IgD-negative memory B cell (primary cell): Measurements from ENCODE around the gene BOC. TPM values are rescaled to one million over a fixed set of nuclear protein-coding genes. Genes with fewer than 3 reads are reported as not detected.

Experiments used
- H3K27ac Mint-ChIP-seq, 3 donors: one replicate each; pipeline ENCODE4 v1.8.0; 2020 to 2022; ENCODE audit warnings: mild to moderate bottlenecking in 3 of 3, mixed read lengths in 3 of 3, moderate library complexity in 1 of 3
- H3K27me3 Mint-ChIP-seq: one replicate; pipeline ENCODE4 v1.8.0; 2021; ENCODE audit warnings: mixed read lengths
- H3K36me3 Mint-ChIP-seq: one replicate; pipeline ENCODE4 v1.8.0; 2020; ENCODE audit warnings: mild to moderate bottlenecking, mixed read lengths
- H3K4me1 Mint-ChIP-seq, 3 donors: one replicate each; pipeline ENCODE4 v1.8.0; 2020 to 2022; ENCODE audit warnings: mixed read lengths in 3 of 3, mild to moderate bottlenecking in 1 of 3
- H3K4me3 Mint-ChIP-seq, 4 donors: one replicate each; pipeline ENCODE4 v1.8.0; 2020 to 2022; ENCODE audit warnings: mild to moderate bottlenecking in 4 of 4, mixed read lengths in 4 of 4, moderate library complexity in 3 of 4
- H3K9me3 Mint-ChIP-seq, 3 donors: one replicate each; pipeline ENCODE4 v1.8.0; 2020 to 2021; ENCODE audit warnings: mixed read lengths in 3 of 3, mild to moderate bottlenecking in 1 of 3
- polyA plus RNA-seq: library from polyadenylated mRNA; unstranded; fragments of 300-500 nt; fragmentation: Illumina TruSeq; gene quantifications from one replicate; pipeline ENCODE4 v1.2.3, GENCODE V29; 2021

The BOC gene
- polyA plus RNA-seq, 1 donor from 2014 or later = 0.70 TPM

DNA sequence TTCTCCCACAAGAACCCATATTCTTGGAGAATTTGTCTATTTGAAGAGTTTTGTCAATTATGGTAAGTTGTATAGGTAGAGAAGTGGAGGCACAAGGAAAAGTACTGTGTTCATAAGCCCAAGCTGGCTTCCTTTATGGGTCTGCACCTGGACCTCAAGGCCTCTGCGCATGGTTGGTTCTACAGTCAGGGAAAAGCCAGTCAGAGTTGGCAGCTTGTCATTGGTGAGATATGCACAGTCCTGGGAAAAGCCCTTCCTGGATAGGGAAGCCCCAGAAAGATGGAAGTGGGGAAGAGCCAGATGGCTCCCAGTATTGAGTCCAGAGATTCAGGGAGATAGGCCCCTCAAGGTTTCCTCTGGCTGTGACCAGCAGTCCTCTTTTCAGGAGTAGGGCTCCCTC is 15.8 kb downstream of the BOC start:
- no peaks in the 10 kb centered on the region for H3K36me3 Mint-ChIP-seq
- peaks cover 6% of the 10 kb centered on the region for H3K27me3 Mint-ChIP-seq
- H3K9me3 Mint-ChIP-seq = no peaks in the 10 kb centered on the region
- H3K4me3 Mint-ChIP-seq = no peak overlapping the region
- no peak overlapping the region for H3K27ac Mint-ChIP-seq
- peaks cover 6 to 10% (median 8%) of the 10 kb centered on the region in 3 donors for H3K4me1 Mint-ChIP-seq

DNA sequence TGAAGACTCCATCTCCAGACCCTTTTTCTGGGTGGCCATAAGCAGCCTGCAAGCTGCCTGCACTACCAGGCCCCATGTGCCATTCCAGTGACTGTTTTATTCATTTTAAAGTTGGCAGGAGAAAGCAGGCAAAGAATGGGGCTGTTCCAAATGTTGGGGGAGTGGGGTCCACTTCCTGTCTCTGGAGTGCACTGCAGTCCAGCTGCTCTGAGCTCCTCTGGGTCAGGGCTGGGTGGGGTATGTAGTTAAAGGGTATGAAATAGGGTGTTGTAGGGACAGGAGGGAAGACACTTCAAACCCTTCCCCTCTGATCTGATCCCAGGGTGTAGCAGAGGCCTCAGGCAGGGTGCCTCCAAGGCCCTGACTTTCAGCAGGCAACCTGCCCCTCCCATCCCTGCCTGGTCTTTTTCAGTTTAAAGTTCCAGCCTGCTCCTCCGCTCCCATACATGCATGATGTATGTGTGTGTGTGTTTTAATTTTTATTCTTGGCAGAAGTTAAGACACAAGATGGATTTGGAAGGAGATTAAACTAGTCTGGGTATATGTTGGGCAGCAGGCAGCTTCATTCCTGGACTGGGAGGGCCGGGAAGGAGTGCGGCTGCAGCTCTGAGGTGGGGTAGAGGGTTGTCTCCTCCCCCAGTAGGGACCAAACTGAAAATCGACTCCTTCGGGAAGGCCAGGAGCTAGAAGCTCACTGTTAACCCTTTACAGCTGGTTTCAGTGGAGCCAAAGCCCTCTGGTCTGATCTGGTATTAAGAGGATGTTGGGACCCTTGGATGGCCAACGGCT is 17.3 kb downstream of the BOC start:
- Mint-ChIP-seq H3K27me3 (peaks cover 4% of the 10 kb centered on the region), H3K4me3 (no peak overlapping the region), H3K27ac (no peak overlapping the region), H3K36me3 (no peaks in the 10 kb centered on the region), H3K9me3 (no peaks in the 10 kb centered on the region), H3K4me1 (peaks cover 6 to 8% (median 6%) of the 10 kb centered on the region in 3 donors)

DNA sequence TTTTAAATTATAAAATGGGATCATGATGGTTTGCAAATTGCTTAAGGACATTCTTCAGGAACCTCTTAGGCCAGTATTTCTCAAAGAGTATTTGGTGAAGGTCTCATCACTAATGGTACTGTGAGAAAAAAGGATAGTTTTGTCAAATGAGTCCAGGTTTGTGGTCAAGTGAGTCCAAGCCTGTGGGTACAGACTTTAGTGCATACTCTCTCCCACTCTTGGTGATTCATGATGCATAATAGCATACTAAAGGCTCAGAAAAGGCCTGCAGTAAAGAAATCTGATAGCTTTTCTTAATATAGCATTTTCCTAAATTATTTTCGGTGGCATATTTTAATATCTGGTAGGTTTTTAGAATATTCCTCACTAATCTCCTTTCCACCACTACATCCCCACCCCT is 20.0 kb downstream of the BOC start:
- H3K36me3 Mint-ChIP-seq = no peaks in the 10 kb centered on the region
- no peak overlapping the region for H3K27ac Mint-ChIP-seq
- no peak overlapping the region for H3K4me3 Mint-ChIP-seq
- H3K9me3 Mint-ChIP-seq = no peaks in the 10 kb centered on the region
- no peaks in the 10 kb centered on the region for H3K4me1 Mint-ChIP-seq
- peaks cover 1% of the 10 kb centered on the region for H3K27me3 Mint-ChIP-seq

DNA sequence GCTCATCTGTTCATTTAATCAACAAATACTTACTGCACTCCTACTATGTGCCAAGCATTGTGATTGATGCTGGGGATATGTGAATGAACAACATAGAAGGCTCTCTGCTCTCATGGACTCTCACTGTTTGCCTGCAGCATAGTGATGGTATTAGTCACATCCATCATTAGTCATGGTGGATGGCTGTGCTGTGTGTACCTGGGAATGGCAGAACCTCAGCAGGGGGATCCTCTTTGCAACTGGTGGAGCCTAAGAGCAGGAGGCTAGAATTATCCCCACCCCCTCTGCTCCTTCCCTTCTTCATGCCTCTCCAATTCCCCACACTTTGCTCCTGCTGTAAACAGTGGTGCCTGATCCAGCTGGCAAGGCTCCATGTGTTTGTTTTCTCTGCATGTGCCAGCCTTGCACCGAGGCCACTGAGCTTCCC is 20.5 kb downstream of the BOC start:
- H3K36me3 Mint-ChIP-seq = no peaks in the 10 kb centered on the region
- H3K27ac Mint-ChIP-seq = no peak overlapping the region

DNA sequence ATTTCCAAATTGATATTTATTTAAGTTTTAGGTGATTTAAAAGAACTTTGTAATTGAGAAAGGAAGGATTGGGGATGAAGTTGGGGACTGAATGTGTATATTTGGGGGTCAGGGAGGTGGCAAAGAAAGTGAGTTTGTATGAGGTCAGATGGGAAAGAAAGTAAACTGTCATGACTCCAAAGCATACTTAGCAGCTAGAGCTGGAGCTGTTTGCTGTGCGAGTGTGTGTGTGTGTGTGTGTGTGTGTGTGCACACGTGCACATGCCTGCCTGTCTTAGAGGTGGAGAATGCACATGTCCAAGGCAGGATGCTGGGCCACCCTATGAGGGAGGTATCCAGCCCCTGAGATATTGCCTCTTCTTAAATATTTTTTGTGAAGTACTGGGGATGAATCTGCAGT is 21.0 kb downstream of the BOC start:
- Mint-ChIP-seq H3K4me3 (no peak overlapping the region), H3K36me3 (no peaks in the 10 kb centered on the region), H3K27ac (no peak overlapping the region), H3K27me3 (peaks cover 1% of the 10 kb centered on the region), H3K9me3 (no peaks in the 10 kb centered on the region), H3K4me1 (no peaks in the 10 kb centered on the region)

More for the DNA sequence above, 20.5 kb downstream of the BOC start:
- H3K4me3 Mint-ChIP-seq = no peak overlapping the region
- H3K4me1 Mint-ChIP-seq = no peaks in the 10 kb centered on the region
- peaks cover 1% of the 10 kb centered on the region for H3K27me3 Mint-ChIP-seq
- H3K9me3 Mint-ChIP-seq = no peaks in the 10 kb centered on the region

DNA sequence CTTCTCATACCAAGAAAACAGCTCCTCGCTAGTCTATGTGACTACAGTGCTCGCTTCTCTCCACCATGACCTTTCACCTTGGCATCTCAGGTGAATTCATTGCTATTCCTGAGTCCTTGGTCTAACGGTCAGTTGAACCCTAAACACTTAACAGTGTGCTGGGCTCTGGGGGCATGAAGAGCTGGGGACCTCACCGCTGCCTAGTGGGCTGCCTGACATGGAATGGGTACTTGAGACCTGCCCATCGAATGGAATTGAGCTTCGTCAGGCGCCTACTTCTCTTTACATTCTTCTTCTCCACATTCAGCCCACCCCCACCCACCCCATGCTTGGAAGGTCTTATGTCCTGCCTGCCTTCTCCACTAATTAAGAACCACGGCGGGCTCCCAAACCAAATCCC is 22.1 kb downstream of the BOC start:
- H3K36me3 Mint-ChIP-seq = no peaks in the 10 kb centered on the region
- no peak overlapping the region for H3K4me3 Mint-ChIP-seq
- no peaks in the 10 kb centered on the region for H3K9me3 Mint-ChIP-seq
- peaks cover 6% of the 10 kb centered on the region for H3K27me3 Mint-ChIP-seq
- H3K4me1 Mint-ChIP-seq = no peaks in the 10 kb centered on the region
- no peak overlapping the region for H3K27ac Mint-ChIP-seq

DNA sequence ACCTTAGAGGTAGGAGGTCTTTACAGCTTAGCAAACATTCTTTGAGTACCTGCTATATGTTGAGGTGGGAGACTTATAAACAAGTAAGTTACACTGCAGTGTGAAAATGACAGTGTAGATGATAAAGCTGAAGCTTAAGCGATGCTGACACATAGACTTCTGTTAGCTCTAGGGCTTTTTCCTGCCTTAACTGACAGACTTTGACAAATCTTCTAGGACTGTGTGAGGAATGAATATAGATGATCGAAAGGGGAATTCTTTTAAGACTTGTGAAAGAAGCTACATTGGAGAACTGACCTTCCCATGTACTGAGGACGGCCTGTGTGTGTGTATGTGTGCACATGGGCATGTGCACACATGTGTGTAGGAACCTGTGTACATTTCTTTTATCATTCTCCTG is 22.7 kb downstream of the BOC start:
- Mint-ChIP-seq H3K4me3 (no peak overlapping the region), H3K27ac (peak overlapping the region in 1 of 3 donors; percentile 24), H3K9me3 (no peaks in the 10 kb centered on the region), H3K27me3 (peaks cover 6% of the 10 kb centered on the region), H3K4me1 (no peaks in the 10 kb centered on the region), H3K36me3 (no peaks in the 10 kb centered on the region)

DNA sequence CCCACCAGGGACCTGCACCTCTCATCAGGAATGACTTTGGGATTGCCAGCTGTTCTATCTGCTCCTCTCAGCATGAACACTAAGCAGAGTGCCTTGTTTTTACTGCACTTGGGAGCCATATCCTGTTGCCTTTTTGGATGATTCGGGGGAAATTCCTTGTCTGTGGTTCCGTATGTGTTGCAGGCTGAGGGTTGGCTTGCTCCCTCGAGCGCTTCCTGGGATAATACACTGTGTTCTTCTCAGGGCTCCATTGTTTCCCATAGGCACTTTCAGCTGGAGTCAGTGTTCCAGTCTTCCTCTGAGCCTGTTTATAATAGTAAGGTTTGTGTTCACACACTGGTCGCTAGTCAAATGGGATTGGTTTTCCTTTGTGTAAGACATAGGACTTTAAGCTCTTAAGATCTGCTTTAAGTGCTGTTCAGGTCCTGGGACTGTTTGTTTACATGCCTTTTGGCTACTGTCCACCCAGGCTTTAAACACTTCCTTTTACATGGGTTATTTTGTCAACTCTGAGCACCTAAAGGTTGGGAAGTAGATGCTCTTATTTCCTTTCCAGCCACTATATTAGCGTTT is 23.4 kb downstream of the BOC start:
- Mint-ChIP-seq H3K27me3 (peaks cover 7% of the 10 kb centered on the region), H3K9me3 (no peaks in the 10 kb centered on the region), H3K4me3 (no peak overlapping the region), H3K4me1 (no peaks in the 10 kb centered on the region), H3K36me3 (no peaks in the 10 kb centered on the region), H3K27ac (peak overlapping the region in 1 of 3 donors; percentile 24)

DNA sequence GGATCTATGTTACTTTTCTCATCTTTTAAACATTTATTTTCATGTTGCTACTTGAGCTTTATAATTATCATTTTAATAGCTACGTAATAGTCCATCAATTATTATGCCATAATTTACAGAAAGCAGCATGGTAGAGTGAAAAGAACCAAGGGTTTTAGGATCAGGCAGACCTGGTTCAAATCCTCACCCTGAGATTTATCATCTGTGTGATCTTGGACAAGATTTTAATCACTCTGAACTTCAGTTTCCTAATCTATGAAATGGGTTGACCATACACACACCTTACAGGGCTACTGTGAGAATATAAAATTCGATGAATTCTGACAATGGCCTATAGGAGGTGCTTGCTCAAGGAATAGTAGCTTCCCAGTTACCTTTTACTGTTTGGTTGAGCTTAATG is 27.1 kb downstream of the BOC start:
- peaks cover 13% of the 10 kb centered on the region for H3K27me3 Mint-ChIP-seq
- no peak overlapping the region for H3K4me3 Mint-ChIP-seq
- no peaks in the 10 kb centered on the region for H3K36me3 Mint-ChIP-seq
- H3K9me3 Mint-ChIP-seq = no peaks in the 10 kb centered on the region
- no peak overlapping the region for H3K27ac Mint-ChIP-seq
- peaks cover 0 to 3% (median 0%) of the 10 kb centered on the region in 3 donors for H3K4me1 Mint-ChIP-seq

DNA sequence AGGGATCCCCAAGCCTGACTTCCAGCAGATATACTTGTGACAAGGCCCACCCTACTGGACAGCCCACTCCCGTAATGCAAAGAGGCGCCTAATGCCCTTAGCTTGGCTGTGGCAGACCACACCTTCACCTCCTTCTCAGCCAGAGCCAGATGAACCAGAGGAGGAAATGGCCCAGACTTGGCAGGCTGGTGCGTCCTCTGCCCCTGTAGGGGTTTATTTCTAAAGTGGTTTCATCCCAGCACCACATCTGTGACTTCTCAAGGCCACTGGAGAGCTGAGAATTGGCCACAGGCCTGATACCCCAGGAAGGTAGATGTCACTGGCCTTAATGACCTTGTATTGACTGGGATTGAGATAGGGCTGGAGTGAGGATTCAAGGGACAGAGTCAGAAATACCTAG is 29.5 kb downstream of the BOC start:
- Mint-ChIP-seq H3K4me3 (no peak overlapping the region), H3K4me1 (peaks cover 0 to 3% (median 0%) of the 10 kb centered on the region in 3 donors), H3K27ac (no peak overlapping the region), H3K9me3 (no peaks in the 10 kb centered on the region), H3K27me3 (peaks cover 18% of the 10 kb centered on the region), H3K36me3 (no peaks in the 10 kb centered on the region)

DNA sequence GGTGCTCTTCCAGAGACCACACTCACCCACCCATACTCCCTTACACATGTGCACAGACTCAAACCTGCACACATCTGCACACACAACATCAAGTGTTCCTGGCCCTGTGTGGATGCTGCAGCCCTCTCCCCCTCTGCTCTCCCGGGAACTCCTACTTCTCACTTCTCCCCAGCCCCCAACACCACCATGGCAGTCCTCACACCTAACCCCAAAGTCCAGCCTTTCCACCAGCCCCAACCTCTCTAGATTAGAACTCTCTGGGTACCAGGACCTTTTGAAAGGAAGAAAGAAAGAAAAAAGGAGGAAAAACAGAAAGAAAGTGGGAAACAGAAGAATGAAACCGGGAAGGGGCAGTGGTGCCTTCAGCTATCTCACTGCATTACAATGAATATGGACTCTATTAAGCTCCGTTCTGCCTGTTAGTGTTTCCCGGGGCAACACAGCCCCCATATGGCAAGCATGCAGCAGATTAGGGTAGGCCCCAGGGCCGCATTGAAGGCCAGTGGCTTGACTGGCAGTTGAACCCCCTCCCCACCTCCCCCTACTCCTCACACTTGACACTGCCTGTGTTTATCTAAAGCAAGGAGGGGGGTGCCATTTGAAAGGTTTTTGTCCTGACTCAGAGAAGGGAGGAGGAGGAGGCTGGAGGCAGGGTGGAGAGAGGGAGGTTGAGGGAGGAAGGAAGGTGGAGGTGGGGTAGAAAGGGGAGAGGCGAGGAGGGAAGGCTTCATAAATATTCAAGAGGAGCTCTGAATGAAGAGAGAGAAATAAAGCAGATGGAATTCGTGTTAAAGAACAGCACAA is 30.1 kb downstream of the BOC start:
- Mint-ChIP-seq H3K27ac (no peak overlapping the region), H3K36me3 (no peaks in the 10 kb centered on the region), H3K4me1 (peaks cover 0 to 3% (median 0%) of the 10 kb centered on the region in 3 donors), H3K4me3 (no peak overlapping the region), H3K27me3 (peaks cover 20% of the 10 kb centered on the region), H3K9me3 (no peaks in the 10 kb centered on the region)

DNA sequence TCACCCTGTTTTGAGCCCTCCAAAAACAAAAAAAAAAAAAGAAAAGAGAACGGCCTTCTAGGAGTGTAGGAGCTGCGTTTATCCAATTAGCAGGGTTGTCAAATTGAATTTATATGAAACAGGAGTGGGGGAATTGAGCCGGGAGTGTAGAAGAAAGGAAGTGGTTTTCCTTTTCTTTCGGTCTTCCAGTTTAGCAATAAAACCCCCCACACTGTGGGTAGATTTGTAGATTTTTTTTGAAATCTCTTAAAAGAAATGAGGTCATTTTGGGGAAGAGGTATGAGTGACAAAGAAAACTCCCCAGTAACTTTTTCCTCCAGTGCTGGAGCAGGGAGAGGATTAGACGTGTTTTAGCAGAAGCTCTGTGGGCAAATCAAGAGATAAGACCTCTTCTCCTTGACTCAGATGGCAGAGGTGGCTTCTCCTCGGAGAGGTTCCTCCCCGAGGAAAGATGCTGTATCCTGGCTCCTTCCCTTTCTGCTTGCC is 30.8 kb downstream of the BOC start:
- peaks cover 0 to 3% (median 0%) of the 10 kb centered on the region in 3 donors for H3K4me1 Mint-ChIP-seq
- peaks cover 21% of the 10 kb centered on the region for H3K27me3 Mint-ChIP-seq
- H3K4me3 Mint-ChIP-seq = no peak overlapping the region
- H3K36me3 Mint-ChIP-seq = no peaks in the 10 kb centered on the region
- no peaks in the 10 kb centered on the region for H3K9me3 Mint-ChIP-seq
- no peak overlapping the region for H3K27ac Mint-ChIP-seq

DNA sequence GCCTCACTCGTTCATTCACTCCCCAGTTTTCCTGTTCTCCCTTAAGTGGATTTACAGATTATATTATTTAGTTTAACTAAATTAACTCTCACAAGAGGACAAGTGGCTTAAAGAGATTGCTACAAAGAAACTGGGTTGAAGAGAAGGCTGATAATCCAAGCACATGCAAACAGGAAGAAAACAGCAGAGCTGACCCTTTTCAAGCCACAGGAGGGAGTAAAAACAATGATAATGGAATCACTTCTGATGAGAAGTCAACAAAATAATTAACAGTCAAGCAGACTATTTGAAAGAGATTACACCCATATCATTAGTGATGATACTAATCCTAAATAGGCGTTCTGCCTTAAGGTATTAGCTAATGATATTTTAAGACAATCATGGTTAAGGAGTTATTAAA is 31.7 kb downstream of the BOC start:
- Mint-ChIP-seq H3K36me3 (no peaks in the 10 kb centered on the region), H3K27ac (no peak overlapping the region), H3K4me1 (peaks cover 0 to 3% (median 0%) of the 10 kb centered on the region in 3 donors), H3K4me3 (no peak overlapping the region), H3K9me3 (no peaks in the 10 kb centered on the region), H3K27me3 (peaks cover 17% of the 10 kb centered on the region)

DNA sequence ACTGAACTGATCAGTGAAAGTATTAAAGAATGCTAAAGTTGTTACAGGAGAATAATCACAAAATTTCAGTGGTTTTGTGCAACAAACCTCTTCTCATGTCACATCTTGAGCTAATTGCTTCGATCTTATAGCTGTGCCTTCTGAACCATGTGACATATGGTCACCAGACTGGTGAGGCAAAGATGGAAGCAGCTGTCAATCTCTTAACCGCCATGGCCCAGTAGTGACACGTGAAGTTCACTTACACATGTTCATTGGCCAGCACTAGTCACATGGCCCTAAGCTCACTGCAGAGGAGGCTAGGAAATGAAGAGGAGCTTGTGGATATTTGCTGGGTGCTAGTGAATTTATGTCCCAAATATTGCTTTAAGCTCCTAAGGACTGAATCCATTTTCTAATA is 32.5 kb downstream of the BOC start:
- peaks cover 0 to 3% (median 0%) of the 10 kb centered on the region in 3 donors for H3K4me1 Mint-ChIP-seq
- H3K27ac Mint-ChIP-seq = no peak overlapping the region
- no peaks in the 10 kb centered on the region for H3K36me3 Mint-ChIP-seq
- H3K27me3 Mint-ChIP-seq = peaks cover 17% of the 10 kb centered on the region
- H3K4me3 Mint-ChIP-seq = no peak overlapping the region
- no peaks in the 10 kb centered on the region for H3K9me3 Mint-ChIP-seq

DNA sequence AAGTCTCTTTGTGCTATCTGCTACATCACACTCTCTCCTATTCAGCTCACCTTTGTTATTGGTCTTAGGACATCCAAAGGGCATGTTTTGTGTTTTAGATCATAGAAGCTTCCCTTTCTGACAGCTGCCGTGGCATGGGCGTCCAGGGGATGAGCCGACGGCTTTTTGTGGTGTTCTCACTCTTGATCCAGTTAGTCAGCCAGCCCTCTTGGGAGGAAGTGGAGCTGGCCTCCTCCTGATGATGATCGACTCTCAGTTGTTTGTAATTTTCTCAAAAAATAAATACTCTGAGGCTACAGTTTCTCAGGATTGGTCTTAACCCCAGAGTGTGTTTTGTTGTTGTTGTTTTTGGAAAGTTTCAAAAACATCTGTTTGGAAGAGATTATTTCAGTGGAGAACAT is 34.4 kb downstream of the BOC start:
- no peaks in the 10 kb centered on the region for H3K36me3 Mint-ChIP-seq
- H3K4me1 Mint-ChIP-seq = peaks cover 0 to 3% (median 0%) of the 10 kb centered on the region in 3 donors
- peaks cover 16% of the 10 kb centered on the region for H3K27me3 Mint-ChIP-seq
- no peak overlapping the region for H3K4me3 Mint-ChIP-seq
- H3K9me3 Mint-ChIP-seq = no peaks in the 10 kb centered on the region
- H3K27ac Mint-ChIP-seq = no peak overlapping the region
